ENCODE measurements around the gene CREB3L4.

The CREB3L4 gene

GRCh38 chr1:153954826-153955225 is 12.9 kb upstream of the CREB3L4 start:
- POLR2A ChIA-PET, result no interaction called here
- CTCF ChIA-PET, result interaction anchor here (5.6 kb wide), 1 partner anchor 10 kb away, joined by 83 read pairs; the partner anchor contains the start of gene DENND4B
- TF ChIP-seq CTCF (IDR thresholded peaks at IDR 0.05; ENCODE audit: insufficient read depth, low read length, missing control alignments), result no peak
- H3K4me3 ChIP-seq (ENCODE audit: low read depth, low read length), result no peak overlapping the region
- no peak for DNase-seq (ENCODE audit: low read depth, low spot score)

- peak overlapping the region; percentile 94 for H3K4me3 ChIP-seq (ENCODE audit: low read depth, low read length)
- ChIA-PET POLR2A (interaction anchor here (0.7 to 2.7 kb wide), 5 partner anchors 8 to 331 kb away, joined by 3 to 18 read pairs (median 4); partner anchors contain the start of genes CREB3L4 and DENND4B), CTCF (interaction anchor here (0.7 to 5.6 kb wide), 6 partner anchors 10 to 137 kb away, joined by 3 to 83 read pairs (median 4); partner anchors contain the start of gene DENND4B)
- no peak for DNase-seq (ENCODE audit: low read depth, low spot score)
- no peak for TF ChIP-seq CTCF (IDR thresholded peaks at IDR 0.05; ENCODE audit: insufficient read depth, low read length, missing control alignments)
These were observed 10.5 kb upstream of the CREB3L4 start for GRCh38 chr1:153956997-153957715.

- no peak for DNase-seq (ENCODE audit: low read depth, low spot score)
- no peak for TF ChIP-seq CTCF (IDR thresholded peaks at IDR 0.05; ENCODE audit: insufficient read depth, low read length, missing control alignments)
- H3K4me3 ChIP-seq (ENCODE audit: low read depth, low read length), result peak overlapping the region; percentile 94
- ChIA-PET CTCF (interaction anchor here (0.7 to 5.6 kb wide), 4 partner anchors 9 to 137 kb away, joined by 3 to 83 read pairs (median 6); partner anchors contain the start of genes DENND4B and RAB13), POLR2A (interaction anchor here (0.6 to 2.7 kb wide), 7 partner anchors 8 to 332 kb away, joined by 3 to 18 read pairs (median 4); partner anchors contain the start of genes CREB3L4, DENND4B and JTB)
These were observed 10.0 kb upstream of the CREB3L4 start for GRCh38 chr1:153957744-153958110.

- peak; percentile 2 for TF ChIP-seq CTCF (IDR thresholded peaks at IDR 0.05; ENCODE audit: insufficient read depth, low read length, missing control alignments)
- peak within 1 kb of the TSS; percentile 94 for H3K4me3 ChIP-seq (ENCODE audit: low read depth, low read length)
- POLR2A ChIA-PET, result interaction anchor here (0.6 to 2.7 kb wide), 11 partner anchors 9 to 35 kb away, joined by 3 to 18 read pairs (median 4); partner anchors contain the start of genes CREB3L4, DENND4B, GATAD2B and JTB
- CTCF ChIA-PET, result interaction anchor here (1.0 to 5.6 kb wide), 3 partner anchors 13 to 138 kb away, joined by 3 to 83 read pairs (median 7); partner anchors contain the start of genes DENND4B and RAB13
- DNase-seq (ENCODE audit: low read depth, low spot score), result peak; percentile 85
These were observed 9.4 kb upstream of the CREB3L4 start, which contains the start of gene CRTC2 for GRCh38 chr1:153958111-153958960. CRTC2 (minus strand) TSS chr1:153958612; CDS start chr1:153958497, 115 bp downstream.

GRCh38 chr1:153958961-153959260 is 8.8 kb upstream of the CREB3L4 start:
- DNase-seq (ENCODE audit: low read depth, low spot score), result no peak
- ChIA-PET POLR2A (interaction anchor here (0.6 to 1.7 kb wide), 8 partner anchors 9 to 36 kb away, joined by 3 to 17 read pairs (median 4); partner anchors contain the start of genes CREB3L4, DENND4B, GATAD2B and JTB), CTCF (interaction anchor here (1.5 to 5.6 kb wide), 2 partner anchors 14 to 28 kb away, joined by 7 to 83 read pairs; partner anchors contain the start of genes DENND4B and RAB13)
- TF ChIP-seq CTCF (IDR thresholded peaks at IDR 0.05; ENCODE audit: insufficient read depth, low read length, missing control alignments), result no peak
- peak overlapping the region; percentile 94 for H3K4me3 ChIP-seq (ENCODE audit: low read depth, low read length)
